GM12864 (cell line): ENCODE results near the gene TBC1D4.

Experiments used
- DNase-seq: peaks from one replicate; pipeline ENCODE4 v3.0.0-alpha.2; 2011; ENCODE audit warnings: low read depth
- H3K4me3 ChIP-seq: 2 replicates; pipeline ENCODE4 v1.5.1; 2011; ENCODE audit warnings: mild to moderate bottlenecking, low read depth, low read length, control low read depth
- TF ChIP-seq, protein P1 (sequence below): IDR thresholded peaks from 2 replicates; pipeline ENCODE4 v1.5.1; 2011; ENCODE audit warnings: low read depth, mild to moderate bottlenecking, moderate library complexity, low read length, control low read depth, inconsistent platforms; ENCODE audit errors: missing control alignments

The TBC1D4 gene

DNA sequence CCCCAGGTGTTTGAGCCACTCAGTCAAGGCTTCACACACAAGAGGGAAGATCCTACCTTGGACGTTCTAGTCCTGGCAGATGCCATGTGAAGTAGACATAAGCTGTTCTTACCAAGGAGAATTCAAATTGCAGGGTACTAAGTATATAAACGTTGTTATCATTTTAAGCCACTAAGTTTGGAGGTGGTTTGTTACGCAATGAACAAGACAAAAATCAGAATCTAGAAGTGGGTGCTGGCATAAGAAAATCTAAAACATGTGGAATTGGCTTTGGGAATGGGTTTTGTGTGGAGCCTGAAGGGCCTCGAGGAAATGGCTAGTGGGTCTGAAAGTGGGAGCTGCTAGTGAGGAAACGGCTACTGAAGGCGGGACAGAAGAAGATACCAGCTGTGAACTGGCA is 83.9 kb downstream of the TBC1D4 start:
- H3K4me3 ChIP-seq: peak overlapping the region; percentile 7; the same call in 1 of the 2 replicates
- TF ChIP-seq, protein P1, sequence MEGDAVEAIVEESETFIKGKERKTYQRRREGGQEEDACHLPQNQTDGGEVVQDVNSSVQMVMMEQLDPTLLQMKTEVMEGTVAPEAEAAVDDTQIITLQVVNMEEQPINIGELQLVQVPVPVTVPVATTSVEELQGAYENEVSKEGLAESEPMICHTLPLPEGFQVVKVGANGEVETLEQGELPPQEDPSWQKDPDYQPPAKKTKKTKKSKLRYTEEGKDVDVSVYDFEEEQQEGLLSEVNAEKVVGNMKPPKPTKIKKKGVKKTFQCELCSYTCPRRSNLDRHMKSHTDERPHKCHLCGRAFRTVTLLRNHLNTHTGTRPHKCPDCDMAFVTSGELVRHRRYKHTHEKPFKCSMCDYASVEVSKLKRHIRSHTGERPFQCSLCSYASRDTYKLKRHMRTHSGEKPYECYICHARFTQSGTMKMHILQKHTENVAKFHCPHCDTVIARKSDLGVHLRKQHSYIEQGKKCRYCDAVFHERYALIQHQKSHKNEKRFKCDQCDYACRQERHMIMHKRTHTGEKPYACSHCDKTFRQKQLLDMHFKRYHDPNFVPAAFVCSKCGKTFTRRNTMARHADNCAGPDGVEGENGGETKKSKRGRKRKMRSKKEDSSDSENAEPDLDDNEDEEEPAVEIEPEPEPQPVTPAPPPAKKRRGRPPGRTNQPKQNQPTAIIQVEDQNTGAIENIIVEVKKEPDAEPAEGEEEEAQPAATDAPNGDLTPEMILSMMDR: no peak

DNA sequence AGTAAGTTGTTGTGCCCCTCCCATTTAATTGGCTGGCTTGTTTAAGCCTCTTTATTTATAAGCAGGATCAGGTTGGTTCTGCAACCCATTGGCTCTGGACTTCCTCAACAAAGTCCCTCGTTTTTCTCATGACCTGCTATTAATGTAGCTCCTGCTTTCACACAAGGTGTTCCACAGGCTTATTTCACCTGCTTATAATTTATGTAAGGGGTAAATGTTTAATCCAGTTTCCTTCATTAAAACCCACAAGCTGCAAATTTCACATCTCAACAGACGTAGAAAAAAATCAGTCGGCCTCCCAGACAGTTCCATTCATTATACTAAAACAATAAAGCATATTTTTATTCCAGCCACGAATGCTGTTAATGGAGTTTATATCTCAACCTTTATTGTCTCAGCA is 86.1 kb downstream of the TBC1D4 start:
- no peak for DNase-seq
- TF ChIP-seq, protein P1: no peak
- no peak overlapping the region for H3K4me3 ChIP-seq

More for the DNA sequence above, 83.9 kb downstream of the TBC1D4 start:
- DNase-seq: no peak

DNA sequence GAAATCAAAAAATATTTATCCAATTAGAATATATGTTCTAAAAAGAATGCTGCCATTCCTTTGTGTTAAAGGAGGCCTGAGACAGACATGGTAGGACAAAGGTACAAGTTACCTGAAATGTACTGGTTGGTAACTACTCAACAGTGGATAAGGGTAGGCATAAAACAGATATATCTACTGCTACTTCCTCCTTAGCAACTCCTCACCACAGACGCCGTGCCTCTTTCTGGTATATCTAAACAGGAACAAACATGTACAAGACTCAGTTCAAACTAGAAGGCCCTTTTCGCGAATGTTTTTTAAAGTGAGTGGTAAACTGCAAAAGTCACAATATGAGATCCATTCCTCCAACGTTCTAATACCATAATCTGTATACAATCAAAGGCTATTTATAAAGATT is 86.9 kb downstream of the TBC1D4 start:
- no peak overlapping the region for H3K4me3 ChIP-seq
- TF ChIP-seq, protein P1: no peak
- DNase-seq: no peak

DNA sequence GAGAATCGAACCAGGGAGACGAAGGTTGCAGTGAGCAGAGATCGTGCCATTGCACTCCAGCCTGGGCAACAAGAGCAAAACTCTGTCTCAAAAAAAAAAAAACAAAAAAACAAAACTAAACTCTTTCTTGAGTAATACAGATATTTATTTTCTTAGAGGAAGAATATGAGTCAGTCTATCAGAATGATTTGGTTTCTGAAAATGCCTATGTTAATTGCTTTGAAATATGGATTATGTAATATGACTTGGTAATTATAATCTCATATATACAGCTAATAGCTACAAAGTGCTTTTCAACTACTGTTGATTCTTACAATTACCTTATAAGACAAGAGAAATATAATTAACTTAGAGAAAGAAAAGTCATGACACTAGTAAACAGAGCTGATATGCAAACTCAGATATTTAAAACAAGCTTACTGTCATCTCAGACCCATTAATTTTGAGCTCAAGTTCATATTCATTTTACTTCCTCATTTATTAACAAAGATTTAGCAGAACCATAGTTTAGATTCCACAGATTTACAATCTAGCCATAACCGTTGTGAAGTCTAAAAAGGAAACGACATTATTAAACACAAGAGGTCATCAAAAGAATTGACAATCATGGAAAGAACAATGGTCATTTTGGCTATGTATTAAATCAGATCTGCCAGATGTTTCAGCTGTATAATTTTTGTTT is 88.0 kb downstream of the TBC1D4 start:
- TF ChIP-seq, protein P1: no peak
- H3K4me3 ChIP-seq: no peak overlapping the region
- DNase-seq: no peak

DNA sequence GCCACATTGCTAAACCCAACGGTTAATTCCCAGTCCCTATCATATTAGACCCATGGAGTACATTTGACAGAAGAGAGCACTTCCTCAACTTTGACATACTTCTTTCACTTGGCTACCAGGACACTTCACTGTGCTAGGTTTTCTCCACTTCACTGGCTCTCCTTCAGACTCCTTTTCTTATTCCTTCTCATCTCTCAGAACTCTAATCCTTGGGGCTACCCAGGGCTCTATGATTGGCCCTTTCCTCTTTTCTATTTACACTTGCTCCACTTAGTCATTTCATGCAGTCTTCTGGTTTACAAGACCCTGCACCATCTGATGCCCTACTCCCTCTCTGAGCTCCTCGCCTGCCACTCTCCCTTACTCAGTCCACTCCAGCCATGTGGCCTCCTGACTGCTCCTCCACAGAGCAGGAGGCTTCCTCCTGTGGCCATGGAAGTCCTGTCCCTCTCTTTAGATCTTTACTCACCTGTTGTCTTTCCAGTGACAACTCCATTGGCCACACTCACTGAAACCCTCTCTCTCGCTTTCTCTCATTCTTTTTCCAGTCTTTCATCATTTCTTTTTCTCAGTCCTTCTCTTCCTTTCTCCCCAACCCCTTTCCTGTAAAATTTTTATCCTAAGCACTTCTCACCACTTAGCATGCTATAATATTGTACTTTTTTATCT is 90.4 kb downstream of the TBC1D4 start:
- no peak for DNase-seq

DNA sequence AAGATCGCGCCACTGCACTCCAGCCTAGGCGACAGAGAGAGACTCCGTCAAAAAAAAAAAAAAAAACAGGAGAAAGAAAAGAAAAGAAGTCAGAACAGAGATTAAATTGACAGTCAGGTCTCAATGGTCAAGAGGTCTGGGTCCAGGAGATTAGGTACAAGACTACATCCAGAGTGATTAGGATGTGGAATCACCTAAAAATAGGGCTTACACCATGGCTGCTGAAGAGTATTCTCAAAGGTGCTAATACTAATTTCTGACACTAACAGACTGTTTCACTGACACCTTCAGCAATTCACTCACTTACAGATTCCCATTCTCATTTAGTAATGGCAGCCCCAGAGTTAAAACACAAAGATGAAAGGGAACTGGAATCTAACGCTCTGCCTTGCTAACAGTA is 91.7 kb downstream of the TBC1D4 start:
- no peak for DNase-seq
- no peak overlapping the region for H3K4me3 ChIP-seq
- TF ChIP-seq, protein P1: no peak

More for the DNA sequence above, 90.4 kb downstream of the TBC1D4 start:
- no peak overlapping the region for H3K4me3 ChIP-seq
- TF ChIP-seq, protein P1: no peak
